ENCODE measurements around the gene MGMT.

MGMT gene

GRCh38 chr10:129621062-129621461 is 154.0 kb downstream of the MGMT start:
- DNase-seq: no peak

GRCh38 chr10:129621693-129622092 is 154.7 kb downstream of the MGMT start:
- DNase-seq: no peak

GRCh38 chr10:129622291-129622690 is 155.2 kb downstream of the MGMT start:
- DNase-seq: no peak

GRCh38 chr10:129622736-129623135 is 155.7 kb downstream of the MGMT start:
- no peak for DNase-seq

- no peak for DNase-seq
These were observed 157.5 kb downstream of the MGMT start for GRCh38 chr10:129624526-129624925.

GRCh38 chr10:129626309-129626708 is 159.3 kb downstream of the MGMT start:
- DNase-seq: no peak

- DNase-seq: peak in 1 of 51 donors; percentile 6
These were observed 159.9 kb downstream of the MGMT start for GRCh38 chr10:129626796-129627435.

GRCh38 chr10:129627442-129627841 is 160.4 kb downstream of the MGMT start:
- no peak for DNase-seq

- DNase-seq: no peak
These were observed 161.8 kb downstream of the MGMT start for GRCh38 chr10:129628823-129629222.

- no peak for DNase-seq
These were observed 162.9 kb downstream of the MGMT start for GRCh38 chr10:129629911-129630310.

- no peak for DNase-seq
These were observed 164.0 kb downstream of the MGMT start for GRCh38 chr10:129631006-129631405.

- no peak for DNase-seq
These were observed 165.0 kb downstream of the MGMT start for GRCh38 chr10:129631870-129632623.

- DNase-seq: no peak
These were observed 170.0 kb downstream of the MGMT start for GRCh38 chr10:129637010-129637409.

- DNase-seq: no peak
These were observed 170.8 kb downstream of the MGMT start for GRCh38 chr10:129637846-129638245.

- no peak for DNase-seq
These were observed 174.3 kb downstream of the MGMT start for GRCh38 chr10:129641351-129641750.

GRCh38 chr10:129641982-129642381 is 174.9 kb downstream of the MGMT start:
- DNase-seq: no peak

GRCh38 chr10:129642427-129642826 is 175.4 kb downstream of the MGMT start:
- DNase-seq: no peak

- no peak for DNase-seq
These were observed 176.2 kb downstream of the MGMT start for GRCh38 chr10:129643266-129643665.

- no peak for DNase-seq
These were observed 178.4 kb downstream of the MGMT start for GRCh38 chr10:129645487-129645886.

- no peak for DNase-seq
These were observed 179.9 kb downstream of the MGMT start for GRCh38 chr10:129646973-129647372.

GRCh38 chr10:129647590-129647989 is 180.5 kb downstream of the MGMT start:
- no peak for DNase-seq

- no peak for DNase-seq
These were observed 181.8 kb downstream of the MGMT start for GRCh38 chr10:129648856-129649255.

GRCh38 chr10:129652021-129652420 is 185.0 kb downstream of the MGMT start:
- no peak for DNase-seq

All from hypothalamus (tissue), 51 donors.